K562 (cell line): ENCODE results near the gene ZNF668. TPM values are rescaled to one million over a fixed set of nuclear protein-coding genes. Genes with fewer than 3 reads are reported as not detected.

Experiments used
- EP400 ChIP-seq: fragments of 450-650 bp; IDR thresholded peaks from 2 replicates; pipeline ENCODE4 v1.6.1; 2017; ENCODE audit warnings: antibody characterized with exemption, mild to moderate bottlenecking, moderate library complexity
- FOXJ3 ChIP-seq: sonication (generic); formaldehyde crosslinking; IDR thresholded peaks from 2 replicates; pipeline ENCODE4 v1.4.0; 2020; ENCODE audit warnings: mild to moderate bottlenecking, missing genetic modification reagents
- HDAC3 ChIP-seq: fragments of 450-650 bp; IDR thresholded peaks from 2 replicates; pipeline ENCODE4 v1.6.1; 2018; ENCODE audit warnings: borderline replicate concordance, mild to moderate bottlenecking, moderate library complexity; ENCODE audit not compliant: partially characterized antibody
- KLF10 ChIP-seq: fragments of 250-450 bp; sonication (Bioruptor Pico); IDR thresholded peaks from 2 replicates; pipeline ENCODE4 v1.6.1; 2021; ENCODE audit warnings: matching md5 sums
- MED1 ChIP-seq: sonication (generic); formaldehyde crosslinking; IDR thresholded peaks from 2 replicates; pipeline ENCODE4 v1.8.1; 2023; ENCODE audit warnings: missing genetic modification reagents, borderline replicate concordance
- PCBP1 ChIP-seq: fragments of 200-400 bp; formaldehyde crosslinking; IDR thresholded peaks from 2 replicates; pipeline ENCODE4 v1.6.1; 2018; ENCODE audit warnings: mild to moderate bottlenecking, low read depth, low read length; ENCODE audit not compliant: poor library complexity, severe bottlenecking
- POLR2G ChIP-seq: fragments of 200-400 bp; formaldehyde crosslinking; IDR thresholded peaks from 2 replicates; pipeline ENCODE4 v1.6.1; 2017; ENCODE audit warnings: low read depth, mild to moderate bottlenecking, antibody characterized with exemption, low read length, moderate library complexity
- RBBP5 ChIP-seq: fragments of 200-600 bp; sonication (generic); IDR thresholded peaks from 2 replicates; pipeline ENCODE4 v1.6.1; 2012; ENCODE audit warnings: borderline replicate concordance, mild to moderate bottlenecking, low read length, control low read depth, inconsistent platforms; ENCODE audit not compliant: insufficient read depth, poor library complexity, severe bottlenecking
- RFX5 ChIP-seq: IDR thresholded peaks from 2 replicates; pipeline ENCODE4 v1.6.1; 2011; ENCODE audit warnings: low read depth, mild to moderate bottlenecking, improper control_type of control experiment, low read length
- RNF2 ChIP-seq: sonication (generic); IDR thresholded peaks from 2 replicates; pipeline ENCODE4 v1.6.1; 2016
- SIN3B ChIP-seq: fragments of 450-650 bp; IDR thresholded peaks from 2 replicates; pipeline ENCODE4 v1.6.1; 2017; ENCODE audit warnings: low read depth, mild to moderate bottlenecking, moderate library complexity
- SIX5 ChIP-seq, 2 experiments: IDR thresholded peaks; 2 replicates each; pipeline ENCODE4 v1.6.1; 2011; ENCODE audit warnings: low read length in 2 of 2, borderline replicate concordance in 1 of 2, low read depth in 1 of 2, mild to moderate bottlenecking in 1 of 2, moderate library complexity in 1 of 2; ENCODE audit not compliant: insufficient read depth in 1 of 2
- ZBTB43 ChIP-seq: sonication (generic); formaldehyde crosslinking; IDR thresholded peaks from 2 replicates; pipeline ENCODE4 v1.8.0; 2023; ENCODE audit warnings: mild to moderate bottlenecking, missing genetic modification reagents
- ZFX ChIP-seq: sonication (generic); formaldehyde crosslinking; IDR thresholded peaks from 2 replicates; pipeline ENCODE4 v1.8.0; 2022; ENCODE audit warnings: mild to moderate bottlenecking, missing genetic modification reagents, moderate library complexity
- ZNF212 ChIP-seq: fragments of 450-650 bp; formaldehyde crosslinking; IDR thresholded peaks from 2 replicates; pipeline ENCODE4 v1.4.0; 2020; ENCODE audit warnings: mild to moderate bottlenecking
- polyA plus RNA-seq, 8 experiments: library from polyadenylated mRNA; depleted of rRNA in 4 of 8; stranded (reverse) in 5 of 8; unstranded in 3 of 8; fragments of >200 nt; fragmentation: Nextera tagmentation in 2 of 8; fragmentation: Illumina TruSeq in 1 of 8; extraction: Ambion mirVana in 2 of 8; extraction: Trizol in 1 of 8; gene quantifications; 2 replicates each; pipeline versions ENCODE4 v1.2.1 to v1.2.3, GENCODE V29; 2011 to 2014; ENCODE audit warnings: inconsistent platforms in 1 of 8, missing spikeins in 1 of 8
- total RNA-seq, 7 experiments: library from RNA; depleted of rRNA in 6 of 7; stranded (reverse); fragments of >200 nt in 6 of 7; fragmentation: Illumina TruSeq in 2 of 7; extraction: Trizol in 2 of 7; gene quantifications; 2 replicates each; pipeline versions ENCODE4 v1.2.1 to v1.2.3, GENCODE V29; 2011 to 2021; ENCODE audit warnings: low replicate concordance in 1 of 7
- TF ChIP-seq, protein P1 (sequence below): fragments of 200-800 bp; sonication (Bioruptor generic); IDR thresholded peaks from 2 replicates; pipeline ENCODE4 v1.6.1; 2017; ENCODE audit warnings: missing genetic modification characterization, missing compliant biosample characterization

The ZNF668 gene
- total and polyA plus RNA-seq, 9 of the 15 experiments (the other 6 are each of a cell fraction or from before 2014, with no cell fraction given): 0.04 to 15.3 (median 3.8) TPM; not detected in 1

DNA sequence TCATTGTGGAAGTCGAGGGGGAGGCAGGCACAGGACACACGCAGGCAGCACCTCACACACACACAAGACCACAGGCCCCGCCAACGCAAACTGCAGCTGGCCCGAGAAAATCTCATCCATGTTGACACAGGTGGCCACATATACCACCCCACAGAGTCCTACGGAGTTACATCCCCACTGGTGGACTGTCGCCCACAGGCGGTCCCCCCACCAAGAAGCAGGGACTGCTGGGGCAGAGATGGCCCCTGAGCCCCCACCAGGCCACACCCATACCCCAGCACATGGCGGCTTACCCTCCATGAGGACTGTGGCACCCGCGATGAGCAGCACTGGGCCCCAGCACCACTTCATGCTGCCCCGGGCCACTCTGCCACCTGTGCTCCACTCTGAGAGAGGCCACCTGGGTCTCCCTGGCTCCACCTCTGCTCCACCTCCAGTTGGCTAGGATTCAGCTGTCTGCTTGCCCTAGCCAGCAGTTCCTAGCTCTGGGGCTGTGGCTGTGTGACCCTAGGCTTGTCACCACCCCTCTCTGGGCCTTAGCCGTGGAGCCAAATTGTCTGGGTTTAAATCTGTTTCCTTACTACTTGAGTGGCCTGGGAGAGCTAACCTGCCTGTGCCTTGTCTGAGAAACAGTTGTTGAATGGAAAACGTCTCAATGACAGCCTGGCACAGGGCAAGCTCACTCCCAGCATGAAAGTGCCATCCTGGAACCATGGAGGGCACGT, 14.6 kb upstream of the ZNF668 start, which contains the start of gene PRSS53 (continued):
- TF ChIP-seq PCBP1: no peak
- TF ChIP-seq ZNF212: no peak
- TF ChIP-seq, protein P1, sequence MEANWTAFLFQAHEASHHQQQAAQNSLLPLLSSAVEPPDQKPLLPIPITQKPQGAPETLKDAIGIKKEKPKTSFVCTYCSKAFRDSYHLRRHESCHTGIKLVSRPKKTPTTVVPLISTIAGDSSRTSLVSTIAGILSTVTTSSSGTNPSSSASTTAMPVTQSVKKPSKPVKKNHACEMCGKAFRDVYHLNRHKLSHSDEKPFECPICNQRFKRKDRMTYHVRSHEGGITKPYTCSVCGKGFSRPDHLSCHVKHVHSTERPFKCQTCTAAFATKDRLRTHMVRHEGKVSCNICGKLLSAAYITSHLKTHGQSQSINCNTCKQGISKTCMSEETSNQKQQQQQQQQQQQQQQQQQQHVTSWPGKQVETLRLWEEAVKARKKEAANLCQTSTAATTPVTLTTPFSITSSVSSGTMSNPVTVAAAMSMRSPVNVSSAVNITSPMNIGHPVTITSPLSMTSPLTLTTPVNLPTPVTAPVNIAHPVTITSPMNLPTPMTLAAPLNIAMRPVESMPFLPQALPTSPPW: no peak
- no peak for TF ChIP-seq EP400
- TF ChIP-seq MED1 (CRISPR knock-in tag): no peak
- no peak for TF ChIP-seq ZBTB43 (CRISPR knock-in tag)
- no peak for TF ChIP-seq FOXJ3 (CRISPR knock-in tag)
- no peak for TF ChIP-seq ZFX
- TF ChIP-seq SIX5 (IDR thresholded peaks at IDR 0.05; ENCODE audit: borderline replicate concordance in 1 of 2, insufficient read depth in 1 of 2, low read depth in 1 of 2, low read length in 2 of 2): no peak
- no peak for TF ChIP-seq RNF2
- TF ChIP-seq HDAC3: no peak
- TF ChIP-seq RFX5: no peak
- no peak for TF ChIP-seq SIN3B
- TF ChIP-seq POLR2G: peak; percentile 51
- TF ChIP-seq KLF10: no peak
- TF ChIP-seq RBBP5: no peak
- TF ChIP-seq, all 486 proteins: peak for 6
